LNCaP clone FGC (cell line): ENCODE data around the gene PTEN.

Experiments
- DNase-seq: peaks from one replicate; pipeline ENCODE4 v3.0.0-alpha.2; 2011; ENCODE audit warnings: low read depth
- H3K4me3 ChIP-seq: 2 replicates; pipeline ENCODE4 v1.5.1; 2011; ENCODE audit warnings: mild to moderate bottlenecking, low read depth, low read length, control low read depth
- CTCF ChIP-seq: IDR thresholded peaks from 2 replicates; pipeline ENCODE4 v1.5.1; 2012; ENCODE audit warnings: mild to moderate bottlenecking; ENCODE audit not compliant: control insufficient read depth, insufficient read depth; ENCODE audit errors: extremely low read depth

PTEN gene

GRCh38 chr10:87983716-87984115 lies 120.3 kb downstream of the PTEN start:
- TF ChIP-seq CTCF, result no peak
- DNase-seq, result no peak
- H3K4me3 ChIP-seq, result no peak overlapping the region

- TF ChIP-seq CTCF, result no peak
These were observed 123.8 kb downstream of the PTEN start for GRCh38 chr10:87987206-87987605.

GRCh38 chr10:87991946-87992345 lies 128.5 kb downstream of the PTEN start:
- H3K4me3 ChIP-seq, result no peak overlapping the region
- DNase-seq, result no peak
- TF ChIP-seq CTCF, result no peak

More at GRCh38 chr10:87987206-87987605, 123.8 kb downstream of the PTEN start:
- no peak overlapping the region for H3K4me3 ChIP-seq
- no peak for DNase-seq

- TF ChIP-seq CTCF, result no peak
- no peak for DNase-seq
- H3K4me3 ChIP-seq, result no peak overlapping the region
These were observed 141.0 kb downstream of the PTEN start for GRCh38 chr10:88004451-88004850.

GRCh38 chr10:88006261-88006660 lies 142.8 kb downstream of the PTEN start:
- H3K4me3 ChIP-seq, result no peak overlapping the region
- TF ChIP-seq CTCF, result no peak
- DNase-seq, result no peak

- H3K4me3 ChIP-seq, result no peak overlapping the region
- TF ChIP-seq CTCF, result no peak
- no peak for DNase-seq
These were observed 145.5 kb downstream of the PTEN start for GRCh38 chr10:88008866-88009470.

- no peak for DNase-seq
- TF ChIP-seq CTCF, result no peak
- H3K4me3 ChIP-seq, result no peak overlapping the region
These were observed 149.2 kb downstream of the PTEN start for GRCh38 chr10:88012641-88013040.
